ENCODE results near the gene SNTA1.
A peak's percentile ranks its signal among the peaks of the same experiment; 100 is the strongest.
"Not testable (repeated sequence)": the region's sequence is repeated elsewhere in the genome, so short reads cannot be mapped to it uniquely, and the experiment has no call there.

Gene SNTA1

GRCh38 chr20:33423875-33424274 lies 19.7 kb downstream of the SNTA1 start:
- DNase-seq: not testable (repeated sequence)

GRCh38 chr20:33423141-33423834 lies 20.3 kb downstream of the SNTA1 start:
- no peak for DNase-seq

GRCh38 chr20:33419140-33419974 lies 24.2 kb downstream of the SNTA1 start:
- DNase-seq: no peak

- no peak for DNase-seq
Measured at GRCh38 chr20:33418033-33418432, 25.5 kb downstream of the SNTA1 start.

GRCh38 chr20:33415948-33416347 lies 27.6 kb downstream of the SNTA1 start:
- peak in 1 of 2 experiments; percentile 57 for DNase-seq

GRCh38 chr20:33412484-33412838 lies 31.1 kb downstream of the SNTA1 start:
- no peak for DNase-seq

GRCh38 chr20:33411711-33412483 lies 31.7 kb downstream of the SNTA1 start:
- DNase-seq: no peak

GRCh38 chr20:33411242-33411641 lies 32.3 kb downstream of the SNTA1 start:
- DNase-seq: no peak

GRCh38 chr20:33410081-33410742 lies 33.4 kb downstream of the SNTA1 start:
- no peak for DNase-seq

GRCh38 chr20:33408716-33409654 lies 34.6 kb downstream of the SNTA1 start:
- no peak for DNase-seq

GRCh38 chr20:33408313-33408712 lies 35.2 kb downstream of the SNTA1 start:
- DNase-seq: no peak

GRCh38 chr20:33407796-33408195 lies 35.8 kb downstream of the SNTA1 start:
- DNase-seq: no peak

- no peak for DNase-seq
Measured at GRCh38 chr20:33407251-33407650, 36.3 kb downstream of the SNTA1 start.

- DNase-seq: no peak
Measured at GRCh38 chr20:33404281-33404680, 39.3 kb downstream of the SNTA1 start.

- peak in 1 of 2 experiments; percentile 13 for DNase-seq
Measured at GRCh38 chr20:33401921-33402369, 41.6 kb downstream of the SNTA1 start.

- peak; percentile 88 to 94 for DNase-seq
Measured at GRCh38 chr20:33401184-33401920, 42.2 kb downstream of the SNTA1 start, which contains the start of gene CDK5RAP1. TSS of gene CDK5RAP1 (minus strand) at chr20:33401519. CDS start at chr20:33397064, 4,455 bp downstream.

GRCh38 chr20:33400812-33401183 lies 42.8 kb downstream of the SNTA1 start:
- peak in 1 of 2 experiments; percentile 19 for DNase-seq

GRCh38 chr20:33399924-33400323 lies 43.6 kb downstream of the SNTA1 start:
- no peak for DNase-seq

GRCh38 chr20:33394718-33395117 lies 48.8 kb downstream of the SNTA1 start:
- DNase-seq: no peak

- DNase-seq: no peak
Measured at GRCh38 chr20:33393609-33394008, 50.0 kb downstream of the SNTA1 start.
